Activated naive CD4-positive, alpha-beta T cell treated with anti-CD3 and anti-CD28 coated beads, Interleukin-2, amount 10 ng/mL, durations not matched to agents 7 days and 5 days (primary cell): ENCODE data around the gene PBX1.
"Not testable (repeated sequence)": the region's sequence is repeated elsewhere in the genome, so short reads cannot be mapped to it uniquely, and the experiment has no call there.

Source experiments
- CTCF ChIA-PET: fragments of 350-600 bp; sonication (Branson Sonifier 250); formaldehyde crosslinking; loops from one replicate; lab custom pipeline; 2021; ENCODE audit warnings: antibody characterized with exemption; lab: Charles Lee
- DNase-seq: peaks from one replicate; pipeline ENCODE4 v3.0.0-alpha.2; 2020
- H3K27ac Mint-ChIP-seq: one replicate; pipeline ENCODE4 v1.8.0; 2021; ENCODE audit warnings: mild to moderate bottlenecking, moderate library complexity, mixed read lengths
- H3K27me3 Mint-ChIP-seq: one replicate; pipeline ENCODE4 v1.8.0; 2021; ENCODE audit warnings: mild to moderate bottlenecking, mixed read lengths
- H3K36me3 Mint-ChIP-seq: one replicate; pipeline ENCODE4 v1.8.0; 2021; ENCODE audit warnings: mixed read lengths
- H3K4me1 Mint-ChIP-seq: one replicate; pipeline ENCODE4 v1.8.0; 2021; ENCODE audit warnings: mixed read lengths
- H3K4me3 Mint-ChIP-seq: one replicate; pipeline ENCODE4 v1.8.0; 2021; ENCODE audit warnings: mild to moderate bottlenecking, moderate library complexity, mixed read lengths
- H3K9me3 Mint-ChIP-seq: one replicate; pipeline ENCODE4 v1.8.0; 2021; ENCODE audit warnings: mixed read lengths

Gene PBX1

DNA sequence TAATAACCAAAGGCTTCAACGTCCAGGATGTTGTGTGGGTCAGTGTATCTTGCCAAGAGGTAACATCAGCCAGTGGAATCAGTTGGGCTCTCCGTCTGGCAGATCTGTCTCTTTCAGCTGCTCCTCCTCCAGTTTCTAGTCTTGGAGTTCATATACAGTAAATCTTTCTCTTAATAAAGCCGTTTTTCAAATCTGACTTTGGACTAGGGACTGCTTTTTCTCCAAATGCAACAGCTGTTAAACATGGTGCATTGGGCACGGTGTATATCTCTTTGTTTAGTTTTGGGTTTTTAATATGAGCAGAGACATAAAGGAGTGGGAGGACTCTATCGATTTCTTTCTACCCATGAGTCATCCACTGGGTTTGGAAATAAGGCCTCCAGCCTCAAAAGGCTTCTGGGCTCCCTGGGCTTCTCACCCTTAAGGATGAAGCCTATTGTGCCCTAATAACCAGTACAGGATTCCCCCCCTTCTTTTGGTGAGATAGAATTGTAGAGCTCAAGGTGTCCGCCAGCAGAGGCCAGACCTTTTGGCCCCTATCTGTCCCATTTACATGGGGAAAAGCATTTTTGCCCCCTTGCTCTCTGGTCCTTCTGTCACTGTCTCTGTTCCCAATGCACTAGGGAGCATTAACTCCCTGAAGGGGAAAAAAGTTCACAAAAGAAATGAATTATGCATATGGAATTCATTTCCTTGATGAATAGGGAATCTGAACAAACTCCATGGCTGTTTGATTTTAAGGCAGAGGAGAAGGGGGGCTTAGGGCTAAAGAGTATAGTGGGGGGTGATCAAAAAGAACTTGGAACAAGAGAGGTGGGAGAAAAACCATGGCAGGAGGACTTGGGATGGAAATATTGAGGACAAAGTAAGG, 86.0 kb downstream of the PBX1 start:
- H3K36me3 Mint-ChIP-seq: no peaks in the 10 kb centered on the region
- no peak for DNase-seq
- H3K4me3 Mint-ChIP-seq: no peak overlapping the region
- no peak overlapping the region for H3K27ac Mint-ChIP-seq
- H3K4me1 Mint-ChIP-seq: no peaks in the 10 kb centered on the region
- H3K27me3 Mint-ChIP-seq: no peaks in the 10 kb centered on the region
- CTCF ChIA-PET: no interaction called here
- H3K9me3 Mint-ChIP-seq: no peaks in the 10 kb centered on the region

DNA sequence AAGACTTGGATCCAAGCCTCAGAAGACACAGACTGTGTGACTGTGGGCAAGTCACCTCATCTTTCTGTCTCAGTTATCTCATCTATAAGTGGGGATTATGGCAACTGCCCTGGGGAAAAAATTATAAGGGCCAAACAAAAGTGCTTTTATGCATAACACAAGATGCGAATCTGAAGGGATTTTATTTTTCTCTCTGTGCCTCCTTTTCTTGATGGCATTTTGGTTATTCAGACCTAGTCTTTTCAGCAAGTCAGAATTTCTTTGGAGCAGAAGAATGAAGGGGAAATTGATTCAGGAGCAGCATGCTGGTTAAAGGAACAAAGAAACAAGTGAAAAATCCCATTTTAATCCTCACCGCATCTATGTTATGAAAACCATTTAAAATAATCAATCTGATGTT, 86.9 kb downstream of the PBX1 start:
- no peak for DNase-seq
- Mint-ChIP-seq H3K4me3 (no peak overlapping the region), H3K9me3 (no peaks in the 10 kb centered on the region), H3K27ac (no peak overlapping the region), H3K4me1 (no peaks in the 10 kb centered on the region), H3K27me3 (no peaks in the 10 kb centered on the region), H3K36me3 (no peaks in the 10 kb centered on the region)
- CTCF ChIA-PET: no interaction called here

DNA sequence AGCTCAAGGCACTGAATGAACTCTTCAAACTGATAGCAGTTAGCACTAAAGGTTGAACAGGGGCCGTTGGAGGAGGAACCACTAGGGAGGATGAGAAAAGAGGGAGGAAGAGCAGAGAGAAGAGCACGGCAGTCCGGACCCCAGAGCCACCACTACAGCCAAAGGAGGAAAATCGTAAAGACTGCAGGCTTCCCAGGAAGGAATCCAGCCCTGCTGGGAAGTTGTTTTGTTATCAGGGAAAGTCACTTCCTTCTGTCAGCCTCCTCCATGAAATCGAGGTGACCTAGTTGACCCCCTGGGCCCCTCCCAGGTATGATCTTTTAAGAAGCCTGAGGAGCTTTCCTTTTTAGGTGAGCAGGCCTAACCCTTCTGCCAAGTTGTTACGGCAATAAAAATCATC, 88.2 kb downstream of the PBX1 start:
- Mint-ChIP-seq H3K36me3 (no peaks in the 10 kb centered on the region), H3K27me3 (no peaks in the 10 kb centered on the region), H3K4me1 (peaks cover 2% of the 10 kb centered on the region), H3K4me3 (no peak overlapping the region), H3K9me3 (no peaks in the 10 kb centered on the region), H3K27ac (no peak overlapping the region)
- DNase-seq: no peak
- CTCF ChIA-PET: no interaction called here

DNA sequence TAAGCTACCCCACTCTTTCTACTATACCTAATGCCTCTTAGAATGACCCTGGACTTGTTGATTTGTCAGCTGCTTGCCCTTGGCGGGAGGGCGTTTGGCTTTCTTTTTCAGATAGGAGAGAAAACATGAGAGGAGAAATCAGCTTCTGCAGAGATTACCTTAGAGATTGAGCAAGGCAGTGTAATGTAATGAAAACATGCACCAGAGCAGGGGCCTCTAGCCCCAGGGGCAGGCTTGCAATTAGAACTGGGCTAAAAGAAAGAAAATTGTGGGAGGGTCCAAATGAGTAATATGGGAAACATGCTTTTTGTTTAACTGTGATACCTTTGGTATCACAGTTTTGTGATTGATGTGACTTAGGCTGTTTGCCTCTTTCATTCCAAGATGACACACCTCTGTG, 89.7 kb downstream of the PBX1 start:
- no peak for DNase-seq
- CTCF ChIA-PET: no interaction called here
- Mint-ChIP-seq H3K9me3 (no peaks in the 10 kb centered on the region), H3K27me3 (no peaks in the 10 kb centered on the region), H3K4me1 (peaks cover 2% of the 10 kb centered on the region), H3K27ac (no peak overlapping the region), H3K36me3 (no peaks in the 10 kb centered on the region), H3K4me3 (no peak overlapping the region)

DNA sequence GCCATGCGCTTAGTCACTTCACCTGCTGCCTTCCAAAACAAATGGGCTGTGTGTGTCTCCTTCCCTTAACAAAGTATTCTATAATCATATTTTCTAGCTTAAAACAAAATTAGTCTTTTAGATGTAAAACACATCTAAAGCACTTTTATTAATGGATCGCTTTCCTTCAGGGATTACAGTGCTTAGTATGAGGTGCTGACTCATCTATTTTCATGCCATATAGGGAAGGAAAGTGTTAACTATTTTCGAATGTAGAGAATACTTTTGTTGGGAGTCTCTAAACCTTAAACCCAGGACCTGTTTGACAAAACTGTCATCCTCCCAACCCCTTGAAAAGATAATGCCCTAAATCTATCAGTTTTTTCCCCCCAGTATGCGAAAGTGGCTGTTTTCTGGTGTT, 90.2 kb downstream of the PBX1 start:
- Mint-ChIP-seq H3K27ac (no peak overlapping the region), H3K4me1 (peaks cover 2% of the 10 kb centered on the region), H3K36me3 (no peaks in the 10 kb centered on the region), H3K4me3 (no peak overlapping the region), H3K9me3 (no peaks in the 10 kb centered on the region), H3K27me3 (no peaks in the 10 kb centered on the region)
- CTCF ChIA-PET: interaction anchor here (0.6 kb wide), 1 partner anchor 958 kb away, joined by 3 read pairs; no protein-coding TSS in a partner anchor
- DNase-seq: no peak

DNA sequence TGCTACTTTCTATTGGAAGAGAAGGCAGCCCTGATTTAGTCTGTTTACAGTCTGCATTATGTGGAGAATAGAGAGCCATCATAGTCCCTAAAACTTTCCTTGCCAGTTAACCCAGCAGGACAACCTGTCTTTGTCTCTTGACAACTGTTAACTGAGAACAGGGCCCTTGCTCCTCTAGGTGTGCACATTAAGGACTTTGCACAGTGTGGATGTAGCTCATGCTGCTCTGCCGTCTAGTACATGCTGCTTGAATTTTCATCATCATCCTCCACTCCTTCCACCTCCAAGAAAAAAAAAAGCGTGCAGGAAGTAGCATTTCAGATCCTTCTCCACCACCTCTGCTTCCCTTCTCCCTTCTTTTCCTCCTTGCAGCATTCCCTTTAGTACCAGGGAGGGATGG, 91.5 kb downstream of the PBX1 start:
- H3K4me1 Mint-ChIP-seq: peaks cover 2% of the 10 kb centered on the region
- H3K36me3 Mint-ChIP-seq: no peaks in the 10 kb centered on the region
- no peaks in the 10 kb centered on the region for H3K27me3 Mint-ChIP-seq
- no peak for DNase-seq
- H3K27ac Mint-ChIP-seq: no peak overlapping the region
- CTCF ChIA-PET: no interaction called here
- H3K4me3 Mint-ChIP-seq: no peak overlapping the region
- H3K9me3 Mint-ChIP-seq: no peaks in the 10 kb centered on the region

DNA sequence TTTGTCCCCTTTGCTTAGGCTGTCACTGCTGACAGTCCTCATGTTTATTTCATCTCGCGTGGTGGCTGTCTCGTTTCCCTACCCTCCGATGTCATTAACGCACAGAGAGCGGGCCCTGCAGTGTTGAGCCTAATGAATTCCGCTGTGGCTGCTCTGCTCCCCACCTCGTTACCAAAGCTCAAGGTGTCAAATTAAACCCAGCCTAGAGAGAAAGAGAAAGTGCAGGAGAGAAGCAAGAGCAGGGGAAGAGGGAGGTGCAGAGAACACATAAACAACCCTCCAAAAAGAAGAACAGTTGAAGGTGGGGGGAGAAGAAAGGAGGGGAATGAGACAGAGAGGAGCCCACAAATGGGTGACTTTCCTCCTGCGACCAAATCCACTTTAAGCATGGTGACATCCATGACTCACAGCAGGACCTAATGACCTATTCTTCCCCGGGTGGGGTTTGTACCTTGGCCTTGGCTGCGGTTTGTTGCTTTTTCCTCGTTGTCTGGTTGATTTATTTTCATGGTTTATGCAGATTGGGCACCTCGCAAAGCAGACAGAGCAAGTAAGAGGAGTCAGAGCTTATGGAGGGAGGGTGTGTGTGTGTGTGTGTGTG, 92.5 kb downstream of the PBX1 start:
- H3K4me1 Mint-ChIP-seq: peaks cover 2% of the 10 kb centered on the region
- H3K36me3 Mint-ChIP-seq: no peaks in the 10 kb centered on the region
- no peak overlapping the region for H3K4me3 Mint-ChIP-seq
- H3K27me3 Mint-ChIP-seq: no peaks in the 10 kb centered on the region
- CTCF ChIA-PET: no interaction called here
- no peak overlapping the region for H3K27ac Mint-ChIP-seq
- DNase-seq: no peak
- no peaks in the 10 kb centered on the region for H3K9me3 Mint-ChIP-seq

DNA sequence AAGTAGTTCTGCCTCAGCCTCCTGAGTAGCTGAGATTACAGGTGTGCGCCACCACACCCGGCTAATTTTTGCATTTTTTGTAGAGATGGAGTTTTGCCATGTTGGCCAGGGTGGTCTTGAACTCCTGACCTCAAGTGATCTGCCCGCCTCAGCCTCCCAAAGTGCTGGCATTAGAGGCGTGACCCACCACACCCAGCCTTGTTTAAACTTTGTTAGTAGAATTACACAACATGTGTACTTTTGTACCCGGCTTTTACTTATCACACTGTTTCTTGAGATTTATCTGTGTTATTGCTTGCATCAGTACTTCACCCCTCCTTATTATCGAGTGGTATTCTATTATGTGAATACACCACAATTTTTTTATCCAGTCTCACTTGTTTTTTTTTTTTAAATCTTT, 94.0 kb downstream of the PBX1 start:
- H3K27ac Mint-ChIP-seq, H3K36me3 Mint-ChIP-seq, H3K9me3 Mint-ChIP-seq, H3K4me3 Mint-ChIP-seq, DNase-seq, H3K27me3 Mint-ChIP-seq, H3K4me1 Mint-ChIP-seq, CTCF ChIA-PET: not testable (repeated sequence)

DNA sequence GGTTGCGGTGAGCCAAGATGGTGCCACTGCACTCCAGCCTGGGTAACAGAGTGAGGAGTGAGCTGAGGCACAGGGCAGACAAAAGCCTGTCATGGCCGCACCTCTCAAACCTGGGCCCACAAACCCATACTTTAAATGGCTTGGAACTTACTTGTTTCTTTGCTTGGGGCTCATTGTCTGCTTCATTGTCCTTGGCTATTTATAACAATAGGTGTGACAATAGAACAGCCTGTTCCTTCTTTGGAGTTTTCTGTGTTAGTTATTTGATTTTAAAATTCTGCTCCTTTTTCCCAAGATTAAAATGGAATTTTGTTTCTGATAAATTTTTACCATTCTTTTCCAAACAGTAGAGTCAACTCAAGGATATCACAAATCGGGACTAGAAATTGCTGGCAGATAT, 94.7 kb downstream of the PBX1 start:
- CTCF ChIA-PET: no interaction called here
- no peaks in the 10 kb centered on the region for H3K9me3 Mint-ChIP-seq
- H3K4me3 Mint-ChIP-seq: no peak overlapping the region
- H3K27me3 Mint-ChIP-seq: no peaks in the 10 kb centered on the region
- DNase-seq: no peak
- no peaks in the 10 kb centered on the region for H3K36me3 Mint-ChIP-seq
- peaks cover 2% of the 10 kb centered on the region for H3K4me1 Mint-ChIP-seq
- H3K27ac Mint-ChIP-seq: no peak overlapping the region

DNA sequence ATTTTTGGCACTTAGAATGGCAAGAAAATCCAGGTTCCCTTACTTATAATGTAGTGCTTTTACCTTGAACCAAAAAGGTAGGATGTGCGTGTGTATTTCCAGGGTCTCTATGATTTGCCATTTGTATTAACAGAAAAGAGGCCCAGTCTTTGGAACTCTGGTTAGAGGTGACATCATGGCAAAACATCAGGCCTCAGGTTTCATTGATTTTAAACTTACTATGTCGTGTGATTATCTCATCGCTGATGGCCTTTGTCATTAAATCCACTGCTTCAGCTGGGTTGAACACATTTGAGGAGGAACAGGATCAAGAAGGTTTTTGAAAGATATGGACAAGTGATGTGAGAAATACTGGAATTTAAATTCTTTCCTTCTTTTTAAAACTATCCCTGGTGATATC, 95.2 kb downstream of the PBX1 start:
- H3K4me1 Mint-ChIP-seq: peaks cover 2% of the 10 kb centered on the region
- CTCF ChIA-PET: no interaction called here
- no peaks in the 10 kb centered on the region for H3K36me3 Mint-ChIP-seq
- H3K27me3 Mint-ChIP-seq: no peaks in the 10 kb centered on the region
- no peak overlapping the region for H3K27ac Mint-ChIP-seq
- H3K4me3 Mint-ChIP-seq: no peak overlapping the region
- H3K9me3 Mint-ChIP-seq: no peaks in the 10 kb centered on the region
- no peak for DNase-seq

DNA sequence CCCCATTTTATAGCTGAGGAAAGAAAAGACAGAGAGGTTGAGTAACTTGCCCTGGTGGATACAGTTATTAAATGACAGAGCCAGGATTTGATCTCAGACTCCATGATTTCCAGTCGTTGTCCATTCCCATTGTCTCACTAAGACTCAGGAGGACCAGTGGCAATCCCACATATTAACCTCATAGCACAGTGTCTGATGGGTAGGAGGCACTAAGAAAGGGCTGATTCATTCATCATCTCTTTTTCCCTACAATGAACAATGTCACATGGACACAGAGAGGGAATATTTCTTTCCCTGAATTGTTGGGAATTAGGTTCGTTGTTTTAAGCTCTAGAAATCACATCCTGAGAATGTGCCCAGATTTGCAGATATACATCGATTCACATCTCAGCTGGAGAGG, 99.9 kb downstream of the PBX1 start:
- CTCF ChIA-PET: no interaction called here
- Mint-ChIP-seq H3K9me3 (peaks cover 5% of the 10 kb centered on the region), H3K4me1 (peaks cover 8% of the 10 kb centered on the region), H3K4me3 (no peak overlapping the region), H3K27me3 (no peaks in the 10 kb centered on the region), H3K27ac (no peak overlapping the region), H3K36me3 (no peaks in the 10 kb centered on the region)
- DNase-seq: no peak

DNA sequence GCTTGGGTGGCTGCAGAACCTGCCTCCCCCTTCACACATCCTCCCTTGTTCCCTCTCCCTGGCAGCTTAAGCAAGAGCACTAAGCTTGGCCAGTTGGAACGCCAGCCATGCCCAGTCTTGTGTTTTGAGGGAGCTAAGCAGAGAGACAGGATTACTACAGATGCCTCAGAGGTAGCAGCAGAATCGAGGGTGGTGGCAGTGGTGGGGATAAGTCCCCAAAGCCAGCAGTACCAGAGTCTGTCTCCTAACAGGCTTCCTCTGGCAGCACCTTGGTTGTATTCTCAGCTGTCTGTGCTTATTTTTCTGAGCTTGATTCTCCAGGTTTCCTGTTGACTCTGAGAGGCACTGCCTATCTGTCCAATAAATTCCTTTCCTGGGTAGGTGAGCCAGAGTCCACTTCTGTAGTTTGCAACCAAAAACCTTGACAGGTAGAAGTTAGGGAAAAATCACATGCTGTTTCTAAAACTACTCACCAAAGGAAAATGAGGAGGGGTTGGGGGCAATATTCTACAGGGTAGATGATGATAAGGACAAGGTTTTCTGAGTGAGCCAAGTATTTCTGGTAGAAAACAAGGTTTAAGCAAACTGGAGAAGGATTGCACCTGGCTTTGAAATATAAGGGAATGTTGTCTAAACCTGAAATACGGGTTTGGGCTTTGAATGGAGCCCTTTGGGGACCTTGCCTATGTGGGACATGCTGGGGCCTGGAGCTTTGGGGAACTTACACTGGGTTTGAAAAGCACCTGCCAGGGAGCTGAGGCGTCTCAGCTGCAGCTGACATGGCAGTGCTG, 100.8 kb downstream of the PBX1 start:
- H3K4me3 Mint-ChIP-seq: no peak overlapping the region
- H3K4me1 Mint-ChIP-seq: peaks cover 8% of the 10 kb centered on the region
- no peak for DNase-seq
- H3K36me3 Mint-ChIP-seq: no peaks in the 10 kb centered on the region
- H3K27me3 Mint-ChIP-seq: no peaks in the 10 kb centered on the region
- H3K27ac Mint-ChIP-seq: no peak overlapping the region
- CTCF ChIA-PET: interaction anchor here (1.4 kb wide), 1 partner anchor 14 kb away, joined by 3 read pairs; no protein-coding TSS in a partner anchor
- H3K9me3 Mint-ChIP-seq: peaks cover 6% of the 10 kb centered on the region

DNA sequence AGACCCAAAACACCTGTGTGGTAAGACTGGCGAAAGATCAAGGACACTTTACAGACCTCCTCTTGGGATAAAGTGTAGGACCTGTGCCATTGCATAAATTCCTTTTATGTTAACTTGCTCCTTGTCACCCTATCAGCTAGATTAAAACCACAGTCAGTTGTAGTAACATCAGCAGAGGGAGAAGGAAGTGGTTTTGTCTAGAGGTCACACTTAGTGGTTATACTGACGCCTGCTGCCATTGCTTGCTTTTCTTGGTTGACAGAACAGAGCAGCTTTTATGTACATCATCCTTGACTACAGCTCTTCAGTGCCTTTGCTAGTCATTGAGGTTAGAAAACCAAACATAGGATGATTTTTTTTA, 101.4 kb downstream of the PBX1 start:
- Mint-ChIP-seq H3K27me3 (no peaks in the 10 kb centered on the region), H3K36me3 (no peaks in the 10 kb centered on the region), H3K4me3 (no peak overlapping the region), H3K4me1 (peaks cover 8% of the 10 kb centered on the region), H3K9me3 (peaks cover 6% of the 10 kb centered on the region), H3K27ac (no peak overlapping the region)
- CTCF ChIA-PET: interaction anchor here (1.4 kb wide), 1 partner anchor 14 kb away, joined by 3 read pairs; no protein-coding TSS in a partner anchor
- DNase-seq: no peak

DNA sequence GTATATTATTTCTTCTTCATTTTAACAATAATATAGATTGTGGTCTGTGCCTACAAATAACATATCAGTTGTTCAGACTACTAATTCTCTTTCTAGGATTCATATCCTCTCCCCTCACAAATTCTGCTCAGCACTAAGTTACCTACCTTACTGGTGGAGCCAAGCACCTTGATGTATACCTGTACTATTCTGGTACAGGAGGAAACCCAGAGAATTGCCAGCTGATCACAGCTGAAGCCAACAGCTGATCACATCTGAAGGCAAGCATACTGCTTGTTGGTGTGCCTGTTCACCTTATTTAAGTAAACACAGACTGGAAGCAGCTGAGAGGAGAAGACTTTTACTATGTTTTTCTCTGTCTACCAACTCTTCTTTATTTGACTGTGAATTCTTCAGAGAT, 101.8 kb downstream of the PBX1 start:
- H3K27me3 Mint-ChIP-seq: no peaks in the 10 kb centered on the region

More for the DNA sequence above, 101.8 kb downstream of the PBX1 start:
- no peak for DNase-seq
- Mint-ChIP-seq H3K27ac (no peak overlapping the region), H3K9me3 (peaks cover 6% of the 10 kb centered on the region), H3K4me1 (peaks cover 8% of the 10 kb centered on the region), H3K4me3 (no peak overlapping the region), H3K36me3 (no peaks in the 10 kb centered on the region)
- CTCF ChIA-PET: interaction anchor here (1.4 kb wide), 1 partner anchor 13 kb away, joined by 3 read pairs; no protein-coding TSS in a partner anchor
